OCI-LY7 (cell line): ENCODE data around the gene CDYL. TPM values are rescaled to one million over a fixed set of nuclear protein-coding genes. Genes with fewer than 3 reads are reported as not detected.

ENCODE experiments used
- BruUV-seq: library from RNA; stranded (reverse); fragments of 400-500 nt; replicated peaks from 2 replicates; lab custom pipeline; 2021; lab: Mats Ljungman, UMichigan
- CTCF ChIA-PET: fragments of 300-600 bp; sonication (Branson Sonifier 250); formaldehyde crosslinking; loops from one replicate; lab custom pipeline; 2022; ENCODE audit warnings: antibody characterized with exemption; ENCODE audit not compliant: unreplicated experiment; lab: Charles Lee
- POLR2A ChIA-PET: fragments of 300-600 bp; sonication (Branson Sonifier 250); formaldehyde crosslinking; loops from one replicate; lab custom pipeline; 2022; ENCODE audit warnings: antibody characterized with exemption; lab: Charles Lee
- DNase-seq: peaks from one replicate; pipeline ENCODE4 v3.0.0-alpha.2; 2015; ENCODE audit warnings: low spot score
- H2AFZ ChIP-seq: fragments of 200-600 bp; sonication (generic), shearing (Covaris generic); 2 replicates; pipeline ENCODE4 v1.6.1; 2014; ENCODE audit warnings: mild to moderate bottlenecking, antibody characterized with exemption, low read length, moderate library complexity
- H3K27ac ChIP-seq: fragments of 200-600 bp; sonication (generic); 2 replicates; pipeline ENCODE4 v1.5.1; 2014; ENCODE audit warnings: mixed run types, low read depth, mild to moderate bottlenecking, moderate library complexity, low read length, inconsistent platforms; ENCODE audit not compliant: poor library complexity, severe bottlenecking
- H3K36me3 ChIP-seq: fragments of 200-600 bp; sonication (generic); 2 replicates; pipeline ENCODE4 v1.6.1; 2014; ENCODE audit warnings: mild to moderate bottlenecking, antibody characterized with exemption, low read length, moderate library complexity, mixed read lengths; ENCODE audit not compliant: insufficient read depth
- H3K4me1 ChIP-seq: fragments of 200-600 bp; sonication (generic); 2 replicates; pipeline ENCODE4 v1.5.1; 2014; ENCODE audit warnings: mild to moderate bottlenecking, low read length; ENCODE audit not compliant: insufficient read depth, poor library complexity, severe bottlenecking
- H3K4me2 ChIP-seq: fragments of 200-600 bp; sonication (generic); 2 replicates; pipeline ENCODE4 v1.6.1; 2014; ENCODE audit warnings: mild to moderate bottlenecking, low read length
- H3K4me3 ChIP-seq: fragments of 200-600 bp; sonication (generic); 2 replicates; pipeline ENCODE4 v1.5.1; 2014; ENCODE audit warnings: mild to moderate bottlenecking, low read depth, low read length; ENCODE audit not compliant: poor library complexity, severe bottlenecking
- H3K79me2 ChIP-seq: fragments of 200-600 bp; sonication (generic); 2 replicates; pipeline ENCODE4 v1.6.1; 2016; ENCODE audit warnings: low read depth, mild to moderate bottlenecking, low read length, moderate library complexity, mixed read lengths; ENCODE audit not compliant: insufficient read depth
- H3K9me2 ChIP-seq: fragments of 200-600 bp; sonication (generic); 2 replicates; pipeline ENCODE4 v1.6.1; 2016; ENCODE audit warnings: mild to moderate bottlenecking, low read length, mixed read lengths; ENCODE audit not compliant: insufficient read depth
- H3K9me3 ChIP-seq: fragments of 200-600 bp; sonication (generic); 2 replicates; pipeline ENCODE4 v1.6.1; 2014; ENCODE audit warnings: mild to moderate bottlenecking, mixed run types, low read length, mixed read lengths
- H4K20me1 ChIP-seq: fragments of 200-600 bp; sonication (generic); 2 replicates; pipeline ENCODE4 v1.6.1; 2014; ENCODE audit warnings: mild to moderate bottlenecking, antibody characterized with exemption, low read length, moderate library complexity, mixed read lengths; ENCODE audit not compliant: insufficient read depth
- EZH2phosphoT487 ChIP-seq: fragments of 200-600 bp; sonication (generic); IDR thresholded peaks from 2 replicates; pipeline ENCODE4 v1.6.1; 2018; ENCODE audit warnings: low read depth, borderline replicate concordance, mild to moderate bottlenecking, mixed run types, antibody characterized with exemption, low read length, moderate library complexity, mixed read lengths
- intact Hi-C: fragments of 100-400 bp; cut with micrococcal nuclease; formaldehyde crosslinking; loops from one replicate; pipeline ENCODE4 v1.10.0; 2022; ENCODE audit not compliant: unreplicated experiment
- total RNA-seq, 2 experiments: library from RNA; depleted of rRNA in 1 of 2; stranded (reverse); fragments of >200 nt in 1 of 2; shearing (Covaris generic) in 1 of 2; gene quantifications; 2 replicates each; pipeline ENCODE4 v1.2.3, GENCODE V29; 2014 to 2022
- TF ChIP-seq, protein P1 (sequence below): fragments of 200-600 bp; sonication (generic); conservative IDR thresholded peaks from 2 replicates; pipeline ENCODE4 v1.5.1; 2014; ENCODE audit warnings: mild to moderate bottlenecking, antibody characterized with exemption, low read length, moderate library complexity, mixed read lengths

CDYL gene
- total RNA-seq, 2 experiments from 2014 or later: 33.6 to 76.4 TPM

DNA sequence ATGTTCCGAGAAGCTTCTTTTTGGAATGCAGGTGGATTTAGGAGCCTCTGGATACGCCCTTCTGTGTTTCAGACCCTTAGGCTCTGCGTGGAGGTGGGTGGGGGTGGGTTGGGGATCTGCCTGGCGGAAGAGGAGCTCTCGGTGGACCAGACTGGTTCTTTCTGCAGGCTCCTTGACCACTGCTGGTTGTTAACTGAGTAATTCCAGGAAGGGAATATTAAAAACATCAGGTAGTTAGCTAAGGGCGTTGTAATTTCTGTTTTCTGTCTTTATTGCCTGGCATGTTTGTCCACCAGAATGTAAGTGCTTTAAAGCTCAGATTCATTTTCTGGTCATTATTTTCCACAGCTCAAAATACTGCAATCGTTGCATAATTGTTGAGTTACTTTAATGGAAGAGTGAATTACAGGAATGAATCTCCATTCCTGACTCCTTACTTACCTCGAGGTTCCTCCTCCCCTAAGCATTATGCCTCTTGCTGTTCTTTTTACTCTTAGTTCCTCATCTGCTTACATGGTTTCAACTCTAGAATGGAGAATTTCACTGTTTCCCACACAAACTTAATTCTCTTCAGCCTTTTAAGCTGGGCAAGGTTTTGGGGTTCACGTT lies 5.9 kb downstream of the CDYL start:
- CTCF ChIA-PET: interaction anchor here (0.9 kb wide), 1 partner anchor 12 kb away, joined by 3 read pairs; no protein-coding TSS in a partner anchor
- Histone ChIP-seq H2AFZ (no peak overlapping the region), H3K27ac (no peak overlapping the region), H4K20me1 (peaks cover 72% of the 10 kb centered on the region), H3K4me1 (peaks cover 43% of the 10 kb centered on the region), H3K36me3 (no peaks in the 10 kb centered on the region; the same call in 1 of the 2 replicates), H3K4me3 (no peak overlapping the region), H3K79me2 (peaks cover 97% of the 10 kb centered on the region), H3K4me2 (peak overlapping the region; percentile 68), H3K9me2 (no peaks in the 10 kb centered on the region), H3K9me3 (no peaks in the 10 kb centered on the region; the same call in 1 of the 2 replicates)
- POLR2A ChIA-PET: interaction anchor here (0.6 to 1.3 kb wide), 8 partner anchors 8 to 151 kb away, joined by 3 to 5 read pairs (median 4); no protein-coding TSS in a partner anchor
- intact Hi-C loops: loop anchor here (10.0 kb wide), 2 partner anchors 647 to 1803 kb away; partner anchors contain the start of genes ECI2 and LY86
- TF ChIP-seq, protein P1, sequence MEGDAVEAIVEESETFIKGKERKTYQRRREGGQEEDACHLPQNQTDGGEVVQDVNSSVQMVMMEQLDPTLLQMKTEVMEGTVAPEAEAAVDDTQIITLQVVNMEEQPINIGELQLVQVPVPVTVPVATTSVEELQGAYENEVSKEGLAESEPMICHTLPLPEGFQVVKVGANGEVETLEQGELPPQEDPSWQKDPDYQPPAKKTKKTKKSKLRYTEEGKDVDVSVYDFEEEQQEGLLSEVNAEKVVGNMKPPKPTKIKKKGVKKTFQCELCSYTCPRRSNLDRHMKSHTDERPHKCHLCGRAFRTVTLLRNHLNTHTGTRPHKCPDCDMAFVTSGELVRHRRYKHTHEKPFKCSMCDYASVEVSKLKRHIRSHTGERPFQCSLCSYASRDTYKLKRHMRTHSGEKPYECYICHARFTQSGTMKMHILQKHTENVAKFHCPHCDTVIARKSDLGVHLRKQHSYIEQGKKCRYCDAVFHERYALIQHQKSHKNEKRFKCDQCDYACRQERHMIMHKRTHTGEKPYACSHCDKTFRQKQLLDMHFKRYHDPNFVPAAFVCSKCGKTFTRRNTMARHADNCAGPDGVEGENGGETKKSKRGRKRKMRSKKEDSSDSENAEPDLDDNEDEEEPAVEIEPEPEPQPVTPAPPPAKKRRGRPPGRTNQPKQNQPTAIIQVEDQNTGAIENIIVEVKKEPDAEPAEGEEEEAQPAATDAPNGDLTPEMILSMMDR: no peak
- TF ChIP-seq EZH2phosphoT487: no peak
- no peak for DNase-seq
- no TSS peak for BruUV-seq

DNA sequence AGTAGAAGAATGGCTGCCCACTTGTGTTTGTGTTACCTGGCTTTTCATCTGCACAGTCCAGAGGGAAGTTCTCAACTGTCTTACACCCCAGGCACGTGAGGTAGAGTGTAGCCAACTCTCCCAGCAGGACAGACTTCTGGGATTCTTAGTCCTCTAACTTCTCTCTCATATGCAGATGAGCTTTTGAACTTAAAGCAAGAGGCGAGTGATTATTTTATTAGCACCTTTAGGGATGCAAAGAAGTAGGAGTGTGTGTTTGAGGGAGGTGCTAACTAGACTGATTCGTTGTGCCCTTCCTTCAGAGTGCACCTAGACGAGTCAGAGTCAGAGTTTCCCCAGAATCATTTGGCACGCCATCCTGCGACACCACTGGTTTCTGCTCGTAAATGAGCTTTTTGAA lies 10.8 kb downstream of the CDYL start:
- H3K36me3 ChIP-seq: no peaks in the 10 kb centered on the region; the same call in 1 of the 2 replicates
- H3K9me3 ChIP-seq: no peaks in the 10 kb centered on the region
- peaks cover 70% of the 10 kb centered on the region for H4K20me1 ChIP-seq
- H3K79me2 ChIP-seq: peaks cover 88% of the 10 kb centered on the region
- no peak overlapping the region for H3K4me3 ChIP-seq
- H2AFZ ChIP-seq: no peak overlapping the region
- H3K27ac ChIP-seq: no peak overlapping the region
- ChIA-PET POLR2A (interaction anchor here (1.0 to 2.2 kb wide), 3 partner anchors 8 to 15 kb away, joined by 3 to 11 read pairs (median 6); no protein-coding TSS in a partner anchor), CTCF (interaction anchor here (0.6 kb wide), 1 partner anchor 35 kb away, joined by 3 read pairs; no protein-coding TSS in a partner anchor)
- BruUV-seq: no TSS peak
- DNase-seq: no peak
- TF ChIP-seq, protein P1: no peak
- no peak for TF ChIP-seq EZH2phosphoT487
- no peak overlapping the region for H3K4me2 ChIP-seq
- intact Hi-C loops: loop anchor here (10.0 kb wide), 2 partner anchors 652 to 1798 kb away; partner anchors contain the start of genes ECI2 and LY86
- H3K9me2 ChIP-seq: no peaks in the 10 kb centered on the region
- H3K4me1 ChIP-seq: peaks cover 30% of the 10 kb centered on the region
